OCI-LY3 (cell line): ENCODE results near the gene ZCCHC10.

Experiments
- EZH2phosphoT487 ChIP-seq: fragments of 200-600 bp; shearing (Covaris generic); IDR thresholded peaks from 2 replicates; pipeline ENCODE4 v1.6.1; 2018; ENCODE audit warnings: antibody characterized with exemption, mixed run types, low read depth
- TF ChIP-seq, protein P1 (sequence below): fragments of 200-600, 300-600 bp; sonication (generic); IDR thresholded peaks from 2 replicates; pipeline ENCODE4 v1.5.1; 2014; ENCODE audit warnings: antibody characterized with exemption, low read length, low read depth

DNA sequence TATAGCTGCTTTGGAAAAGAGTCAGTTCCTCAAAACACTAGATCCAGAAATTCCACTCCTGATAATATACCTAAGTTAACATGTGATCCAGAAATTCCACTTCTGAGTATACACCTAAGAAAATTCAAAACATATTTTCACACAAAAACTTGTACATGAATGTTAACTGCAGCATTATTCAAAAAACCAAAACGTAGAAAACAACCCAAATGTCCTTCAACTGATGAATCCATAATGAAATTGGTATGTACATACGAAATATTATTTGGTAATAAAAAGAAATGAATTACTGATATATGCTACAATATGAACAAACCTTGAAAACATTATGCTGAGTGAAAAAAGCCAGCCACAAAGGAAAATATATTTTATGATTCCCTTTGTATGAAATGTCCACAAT is 46.4 kb downstream of the ZCCHC10 start:
- TF ChIP-seq, protein P1, sequence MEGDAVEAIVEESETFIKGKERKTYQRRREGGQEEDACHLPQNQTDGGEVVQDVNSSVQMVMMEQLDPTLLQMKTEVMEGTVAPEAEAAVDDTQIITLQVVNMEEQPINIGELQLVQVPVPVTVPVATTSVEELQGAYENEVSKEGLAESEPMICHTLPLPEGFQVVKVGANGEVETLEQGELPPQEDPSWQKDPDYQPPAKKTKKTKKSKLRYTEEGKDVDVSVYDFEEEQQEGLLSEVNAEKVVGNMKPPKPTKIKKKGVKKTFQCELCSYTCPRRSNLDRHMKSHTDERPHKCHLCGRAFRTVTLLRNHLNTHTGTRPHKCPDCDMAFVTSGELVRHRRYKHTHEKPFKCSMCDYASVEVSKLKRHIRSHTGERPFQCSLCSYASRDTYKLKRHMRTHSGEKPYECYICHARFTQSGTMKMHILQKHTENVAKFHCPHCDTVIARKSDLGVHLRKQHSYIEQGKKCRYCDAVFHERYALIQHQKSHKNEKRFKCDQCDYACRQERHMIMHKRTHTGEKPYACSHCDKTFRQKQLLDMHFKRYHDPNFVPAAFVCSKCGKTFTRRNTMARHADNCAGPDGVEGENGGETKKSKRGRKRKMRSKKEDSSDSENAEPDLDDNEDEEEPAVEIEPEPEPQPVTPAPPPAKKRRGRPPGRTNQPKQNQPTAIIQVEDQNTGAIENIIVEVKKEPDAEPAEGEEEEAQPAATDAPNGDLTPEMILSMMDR = no peak
- no peak for TF ChIP-seq EZH2phosphoT487
